Uterus (tissue), 2 donors: ENCODE results near the gene SH2D1A.

Experiments used
- CTCF ChIP-seq, 4 experiments: fragments of 200-600 bp in 2 of 4; fragments of 450-650 bp in 2 of 4; sonication (generic) in 2 of 4; IDR thresholded peaks; one replicate each; pipeline ENCODE4 v1.5.1; 2016 to 2019; ENCODE audit warnings: antibody characterized with exemption in 4 of 4, mild to moderate bottlenecking in 2 of 4, moderate library complexity in 1 of 4
- POLR2A ChIP-seq, 2 donors: fragments of 450-650 bp; IDR thresholded peaks; one replicate each; pipeline ENCODE4 v1.6.1; 2016; ENCODE audit warnings: antibody characterized with exemption in 2 of 2, mild to moderate bottlenecking in 1 of 2, moderate library complexity in 1 of 2

GRCh38 chrX:124383354-124383753 is 37.0 kb downstream of the SH2D1A start:
- TF ChIP-seq CTCF (IDR thresholded peaks at IDR 0.05) (no peak), POLR2A (IDR thresholded peaks at IDR 0.05) (no peak)
